H1 (cell line): Measurements from ENCODE around the gene SEMA4D. TPM values are rescaled to one million over a fixed set of nuclear protein-coding genes. Genes with fewer than 3 reads are reported as not detected.

ENCODE experiments used
- ASH2L ChIP-seq: fragments of 200-600, 300-600 bp; sonication (generic); IDR thresholded peaks from one replicate; pipeline ENCODE4 v1.7.1; 2017; ENCODE audit warnings: low read length
- CBX5 ChIP-seq: fragments of 300-800, 300-1000 bp; sonication (generic); IDR thresholded peaks from 2 replicates; pipeline ENCODE4 v1.7.1; 2016; ENCODE audit warnings: antibody characterized with exemption, low read length, low read depth
- CHD7 ChIP-seq: fragments of 300-600 bp; sonication (generic); IDR thresholded peaks from 2 replicates; pipeline ENCODE4 v1.7.1; 2012; ENCODE audit warnings: low read length, moderate library complexity, mild to moderate bottlenecking, inconsistent platforms; ENCODE audit not compliant: insufficient replicate concordance
- HDAC6 ChIP-seq: IDR thresholded peaks from one replicate; pipeline ENCODE4 v1.7.1; 2012; ENCODE audit warnings: low read depth, mild to moderate bottlenecking, inconsistent platforms, low read length, moderate library complexity
- POU5F1 ChIP-seq: IDR thresholded peaks from 2 replicates; pipeline ENCODE4 v1.6.1; 2011; ENCODE audit warnings: low read depth, mild to moderate bottlenecking, low read length, moderate library complexity
- RAD21 ChIP-seq, 2 experiments: IDR thresholded peaks in 1 of 2; conservative IDR thresholded peaks in 1 of 2; 2 replicates each; pipeline ENCODE4 v1.6.1; 2011; ENCODE audit warnings: low read depth in 2 of 2, low read length in 2 of 2, improper control_type of control experiment in 1 of 2, inconsistent platforms in 1 of 2, mild to moderate bottlenecking in 1 of 2, moderate library complexity in 1 of 2
- RBBP5 ChIP-seq: IDR thresholded peaks from 2 replicates; pipeline ENCODE4 v1.7.1; 2012; ENCODE audit warnings: low read depth, mild to moderate bottlenecking, inconsistent platforms, low read length, moderate library complexity, borderline replicate concordance
- SAP30 ChIP-seq: fragments of 300-600 bp; sonication (generic); IDR thresholded peaks from 2 replicates; pipeline ENCODE4 v1.7.1; 2012; ENCODE audit warnings: low read length, moderate library complexity, mild to moderate bottlenecking, inconsistent platforms; ENCODE audit not compliant: insufficient read depth, insufficient replicate concordance
- SIN3A ChIP-seq, 2 experiments: IDR thresholded peaks in 1 of 2; conservative IDR thresholded peaks in 1 of 2; 2 replicates each; pipeline ENCODE4 v1.6.1; 2011 to 2012; ENCODE audit warnings: low read length in 2 of 2, improper control_type of control experiment in 1 of 2, low read depth in 1 of 2, mild to moderate bottlenecking in 1 of 2
- SUZ12 ChIP-seq: fragments of 200-600 bp; sonication (generic); IDR thresholded peaks from 2 replicates; pipeline ENCODE4 v1.6.1; 2012; ENCODE audit warnings: mild to moderate bottlenecking, inconsistent platforms, low read length, moderate library complexity, mixed read lengths
- YY1 ChIP-seq: IDR thresholded peaks from 2 replicates; pipeline ENCODE4 v1.6.1; 2011; ENCODE audit warnings: low read depth, mild to moderate bottlenecking, low read length
- polyA plus RNA-seq, 7 experiments: library from polyadenylated mRNA; depleted of rRNA in 3 of 7; stranded (reverse) in 5 of 7; unstranded in 2 of 7; fragments of >200 nt in 5 of 7; fragments of 200-250 nt in 2 of 7; gene quantifications; 1 replicate in 5 of 7; 2 replicates in 1 of 7; 4 replicates in 1 of 7; pipeline versions ENCODE4 v1.2.1 to v1.2.3, GENCODE V29; 2011 to 2013; ENCODE audit warnings: missing spikeins in 2 of 7, mixed read lengths in 2 of 7
- total RNA-seq: library from RNA; stranded (reverse); fragmentation: NEBNext Ultra II Directional; extraction: Animal tissue kit (Norgen Biotek cat#: 25700); gene quantifications from 2 replicates; pipeline ENCODE4 v1.2.1, GENCODE V29; 2021

The SEMA4D gene
- total and polyA plus RNA-seq, 2 of the 8 experiments (the other 6 are each of a cell fraction or from before 2014, with no cell fraction given), result 21.0 to 70.4 TPM

- TF ChIP-seq CHD7 (no peak), RAD21 (IDR thresholded peaks at IDR 0.05 in 1 of 2, conservative IDR thresholded peaks at IDR 0.05 in 1 of 2; ENCODE audit: low read depth in 2 of 2, low read length in 2 of 2) (no peak), YY1 (no peak), SAP30 (no peak), CBX5 (no peak), SUZ12 (no peak), SIN3A (conservative IDR thresholded peaks at IDR 0.05 in 1 of 2, IDR thresholded peaks at IDR 0.05 in 1 of 2; ENCODE audit: low read depth in 1 of 2, low read length in 2 of 2) (no peak), POU5F1 (no peak), RBBP5 (no peak), HDAC6 (no peak), ASH2L (no peak)
Observed at GRCh38 chr9:89512382-89512781, 14.5 kb upstream of the SEMA4D start (continued).
